ENCODE data around the gene CHAMP1. TPM values are rescaled to one million over a fixed set of nuclear protein-coding genes. Genes with fewer than 3 reads are reported as not detected.

CHAMP1 gene
- total and polyA plus RNA-seq, 2 of the 8 experiments (the other 6 are each of a cell fraction or from before 2014, with no cell fraction given): 26.8 to 41.9 TPM

DNA sequence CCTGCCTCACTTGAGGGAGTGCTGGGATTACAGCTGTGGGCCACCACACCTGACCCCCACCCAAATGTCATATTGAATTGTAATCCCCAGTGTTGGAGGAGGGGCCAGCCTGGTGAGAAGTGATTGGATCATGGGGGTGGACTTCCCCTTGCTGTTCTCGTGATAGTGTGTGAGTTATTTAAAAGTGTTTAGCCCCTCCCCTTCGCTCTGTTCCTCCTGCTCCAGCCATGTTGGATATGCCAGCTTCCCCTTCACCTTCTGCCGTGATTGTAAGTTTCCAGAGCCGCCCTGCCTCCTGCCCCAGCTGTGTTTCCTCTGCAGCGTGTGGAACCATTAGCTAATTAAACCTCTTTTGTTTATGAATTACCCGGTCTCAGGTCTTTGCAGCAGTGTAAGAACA lies 13.7 kb downstream of the CHAMP1 start:
- WGBS, 2 experiments (ENCODE audit: extremely low coverage in 1 of 2, insufficient coverage in 1 of 2, insufficient read length in 1 of 2, insufficient replicate concordance in 2 of 2, low coverage in 1 of 2, low lambda C conversion rate in 2 of 2, missing lambda C conversion rate in 1 of 2): 86% methylated on average over 6 of the region's 6 CpGs; no CpG with 5 or more reads in 1 of the 2 experiments
- Histone ChIP-seq H3K9ac (replicated peaks in 1 of 4; ENCODE audit: extremely low read depth in 1 of 4, low read depth in 3 of 4, low read length in 3 of 4) (no peak overlapping the region), H3K18ac (ENCODE audit: extremely low read depth, low read length) (no peak overlapping the region), H2BK12ac (ENCODE audit: low read depth, low read length) (no peak overlapping the region), H4K91ac (replicated peaks; ENCODE audit: insufficient read length, low read length) (no peak overlapping the region), H3K56ac (replicated peaks; ENCODE audit: insufficient read length, low read depth, low read length) (no peak overlapping the region), H3K23ac (ENCODE audit: insufficient read length) (no peak overlapping the region), H3K9me3 (ENCODE audit: insufficient read depth in 2 of 2, low read depth in 1 of 2, low read length in 1 of 2) (no peaks in the 10 kb centered on the region), H3K4me1 (replicated peaks in 1 of 4; ENCODE audit: control insufficient read depth in 3 of 4, insufficient read depth in 4 of 4, low read length in 3 of 4) (peaks cover 0 to 6% (median 0%) of the 10 kb centered on the region in 4 experiments; a peak in 3 of 7 replicates), H4K8ac (ENCODE audit: extremely low read depth, insufficient read depth, low read length) (no peak overlapping the region), H2BK5ac (ENCODE audit: low read depth, low read length) (no peak overlapping the region), H3K4me3 (ENCODE audit: extremely low read depth in 1 of 4, insufficient read depth in 2 of 4, low read depth in 3 of 4, low read length in 4 of 4) (no peak overlapping the region), H3K4ac (replicated peaks; ENCODE audit: insufficient read length, low read depth, low read length) (no peak overlapping the region), H3K36me3 (ENCODE audit: control insufficient read depth in 2 of 4, insufficient read depth in 4 of 4, low read length in 3 of 4) (peaks cover 17 to 35% (median 29%) of the 10 kb centered on the region in 4 experiments), H2BK20ac (ENCODE audit: low read length) (no peak overlapping the region), H3K23me2 (ENCODE audit: low read depth, low read length) (no peaks in the 10 kb centered on the region), H2AK5ac (ENCODE audit: low read depth, low read length) (no peak overlapping the region), H3K14ac (ENCODE audit: insufficient read length) (no peak overlapping the region), H4K5ac (ENCODE audit: insufficient read length, low read depth, low read length) (no peak overlapping the region), H2BK120ac (replicated peaks; ENCODE audit: low read depth, low read length) (no peak overlapping the region), H3K79me1 (ENCODE audit: low read depth, low read length) (peaks cover 2% of the 10 kb centered on the region; the same call in 1 of the 2 replicates), H3K27ac (ENCODE audit: low read depth, low read length) (no peak overlapping the region), H3K4me2 (ENCODE audit: insufficient read depth in 1 of 2, low read depth in 2 of 2, low read length in 2 of 2) (no peak overlapping the region), H2BK15ac (ENCODE audit: low read length) (no peak overlapping the region), H4K20me1 (replicated peaks in 1 of 2; ENCODE audit: control insufficient read depth in 1 of 2, insufficient read depth in 2 of 2, low read length in 2 of 2) (no peaks in the 10 kb centered on the region), H3K79me2 (ENCODE audit: control insufficient read depth in 1 of 2, insufficient read depth in 2 of 2, low read length in 2 of 2) (no peaks in the 10 kb centered on the region; a peak in 1 of 4 replicates), H2AFZ (ENCODE audit: low read length) (no peak overlapping the region), H3K27me3 (replicated peaks in 1 of 4; ENCODE audit: control insufficient read depth in 3 of 4, extremely low read depth in 1 of 4, insufficient read depth in 3 of 4, low read length in 3 of 4) (no peaks in the 10 kb centered on the region)
- no peak for DNase-seq (ENCODE audit: low read depth in 1 of 2, low spot score in 2 of 2)
- POLR2A ChIA-PET (ENCODE audit: partially characterized antibody): interaction anchor here (0.7 to 6.5 kb wide), 6 partner anchors 10 to 46 kb away, joined by 3 to 51 read pairs (median 6); partner anchors contain the start of genes CHAMP1 and UPF3A
- CTCF ChIA-PET (ENCODE audit: partially characterized antibody): interaction anchor here (0.5 to 3.2 kb wide), 6 partner anchors 8 to 51 kb away, joined by 3 to 18 read pairs (median 3); no protein-coding TSS in a partner anchor
- no peak for TF ChIP-seq KDM5A (IDR thresholded peaks at IDR 0.05; ENCODE audit: low read length)
- no peak for TF ChIP-seq JUN (IDR thresholded peaks at IDR 0.05; ENCODE audit: low read depth, low read length)
- TF ChIP-seq RXRA (IDR thresholded peaks at IDR 0.05; ENCODE audit: insufficient read depth, low read depth, low read length): no peak
- TF ChIP-seq, protein P1, sequence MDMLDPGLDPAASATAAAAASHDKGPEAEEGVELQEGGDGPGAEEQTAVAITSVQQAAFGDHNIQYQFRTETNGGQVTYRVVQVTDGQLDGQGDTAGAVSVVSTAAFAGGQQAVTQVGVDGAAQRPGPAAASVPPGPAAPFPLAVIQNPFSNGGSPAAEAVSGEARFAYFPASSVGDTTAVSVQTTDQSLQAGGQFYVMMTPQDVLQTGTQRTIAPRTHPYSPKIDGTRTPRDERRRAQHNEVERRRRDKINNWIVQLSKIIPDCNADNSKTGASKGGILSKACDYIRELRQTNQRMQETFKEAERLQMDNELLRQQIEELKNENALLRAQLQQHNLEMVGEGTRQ (IDR thresholded peaks at IDR 0.05; ENCODE audit: low read length): no peak
- no peak for FAIRE-seq
